ENCODE results near the gene KLHL33. TPM values are rescaled to one million over a fixed set of nuclear protein-coding genes. Genes with fewer than 3 reads are reported as not detected.

Gene KLHL33
- total RNA-seq, 1 donor from 2014 or later = 0.05 TPM

GRCh38 chr14:20412876-20413743 is 22.9 kb downstream of the KLHL33 start, which contains the start of gene TEP1:
TSS of gene TEP1 (minus strand) at chr14:20413501. CDS start at chr14:20408439, 5,062 bp downstream.
- H3K4me3 Mint-ChIP-seq (ENCODE audit: low read depth) = peak within 1 kb of the TSS; percentile 83
- peak within 1 kb of the TSS; percentile 91 for H3K27ac Mint-ChIP-seq
- H3K27me3 Mint-ChIP-seq = no peaks in the 10 kb centered on the region
- peaks cover 28% of the 10 kb centered on the region for H3K4me1 Mint-ChIP-seq (ENCODE audit: low read depth)
- H3K36me3 Mint-ChIP-seq (ENCODE audit: insufficient read depth) = no peaks in the 10 kb centered on the region
- peak; percentile 63 for DNase-seq (ENCODE audit: low spot score, unreplicated experiment)
- no peaks in the 10 kb centered on the region for H3K9me3 Mint-ChIP-seq (ENCODE audit: low read depth)
- no peak for TF ChIP-seq CTCF (IDR thresholded peaks at IDR 0.05; ENCODE audit: unreplicated experiment)

GRCh38 chr14:20412411-20412810 is 23.6 kb downstream of the KLHL33 start:
- H3K27me3 Mint-ChIP-seq = no peaks in the 10 kb centered on the region
- DNase-seq (ENCODE audit: low spot score, unreplicated experiment) = no peak
- peak overlapping the region; percentile 91 for H3K27ac Mint-ChIP-seq
- no peaks in the 10 kb centered on the region for H3K9me3 Mint-ChIP-seq (ENCODE audit: low read depth)
- H3K4me1 Mint-ChIP-seq (ENCODE audit: low read depth) = peaks cover 21% of the 10 kb centered on the region
- H3K36me3 Mint-ChIP-seq (ENCODE audit: insufficient read depth) = no peaks in the 10 kb centered on the region
- no peak for TF ChIP-seq CTCF (IDR thresholded peaks at IDR 0.05; ENCODE audit: unreplicated experiment)
- peak overlapping the region; percentile 83 for H3K4me3 Mint-ChIP-seq (ENCODE audit: low read depth)

DNA sequence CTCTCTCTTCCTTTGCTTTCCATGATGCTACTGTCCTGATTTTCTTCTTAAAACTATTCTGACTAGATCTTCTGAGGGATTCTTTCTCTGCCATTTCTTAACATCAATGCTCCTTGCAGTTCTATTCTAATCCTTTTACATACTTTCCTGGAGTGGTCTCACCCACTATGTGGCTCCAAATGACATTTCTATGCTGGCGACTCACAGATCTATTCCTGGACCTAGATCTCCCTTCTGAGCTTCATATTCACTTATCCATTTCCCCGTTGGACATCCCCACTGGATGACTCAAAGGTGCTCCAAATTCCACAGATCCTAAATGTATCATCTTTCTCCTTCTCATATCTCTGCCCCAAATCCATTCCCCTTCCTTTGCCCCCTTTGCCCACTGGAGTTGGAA is 26.7 kb downstream of the KLHL33 start:
- Mint-ChIP-seq H3K9me3 (ENCODE audit: low read depth) (no peaks in the 10 kb centered on the region), H3K4me3 (ENCODE audit: low read depth) (no peak overlapping the region)
- TF ChIP-seq CTCF (IDR thresholded peaks at IDR 0.05; ENCODE audit: unreplicated experiment) = no peak

DNA sequence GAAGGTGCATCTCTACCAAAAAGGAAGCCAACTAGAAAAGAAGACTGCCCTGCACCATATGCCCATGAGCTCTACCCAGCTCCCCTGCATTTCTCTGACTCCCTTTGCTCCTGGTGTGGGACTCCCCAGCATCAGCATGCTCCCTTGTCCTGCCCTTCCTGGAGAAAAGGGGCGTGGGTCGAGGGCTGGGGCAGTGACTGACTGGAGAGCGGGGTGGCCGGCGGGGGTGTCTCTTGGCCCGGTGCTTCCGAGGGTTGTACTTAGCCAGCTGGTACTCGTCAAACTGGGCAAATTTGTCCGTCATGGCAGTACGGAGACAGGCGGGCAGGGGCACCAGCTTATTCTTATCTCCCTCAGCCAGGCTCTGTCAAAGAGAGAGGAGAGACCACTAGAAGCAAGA is 32.4 kb downstream of the KLHL33 start:
- Mint-ChIP-seq H3K27me3 (no peaks in the 10 kb centered on the region), H3K27ac (no peak overlapping the region)

More for the DNA sequence above, 26.7 kb downstream of the KLHL33 start:
- peaks cover 6% of the 10 kb centered on the region for H3K36me3 Mint-ChIP-seq (ENCODE audit: insufficient read depth)
- no peak for DNase-seq (ENCODE audit: low spot score, unreplicated experiment)
- no peak overlapping the region for H3K27ac Mint-ChIP-seq
- no peaks in the 10 kb centered on the region for H3K27me3 Mint-ChIP-seq
- H3K4me1 Mint-ChIP-seq (ENCODE audit: low read depth) = peaks cover 15% of the 10 kb centered on the region

More for the DNA sequence above, 32.4 kb downstream of the KLHL33 start:
- Mint-ChIP-seq H3K9me3 (ENCODE audit: low read depth) (no peaks in the 10 kb centered on the region), H3K4me3 (ENCODE audit: low read depth) (no peak overlapping the region), H3K36me3 (ENCODE audit: insufficient read depth) (peaks cover 19% of the 10 kb centered on the region), H3K4me1 (ENCODE audit: low read depth) (no peaks in the 10 kb centered on the region)
- TF ChIP-seq CTCF (IDR thresholded peaks at IDR 0.05; ENCODE audit: unreplicated experiment) = no peak
- no peak for DNase-seq (ENCODE audit: low spot score, unreplicated experiment)
